ENCODE results near the gene ACSS2.
A peak's percentile ranks its signal among the peaks of the same experiment; 100 is the strongest.

The ACSS2 gene

GRCh38 chr20:34941226-34941625 lies 64.8 kb downstream of the ACSS2 start:
- Histone ChIP-seq H3K27me3 (ENCODE audit: control insufficient read depth in 1 of 2, insufficient read depth in 1 of 2, low read length in 2 of 2) (no peaks in the 10 kb centered on the region), H4K91ac (ENCODE audit: low read length) (no peak overlapping the region), H3K9ac (ENCODE audit: low read length) (no peak overlapping the region), H2BK5ac (ENCODE audit: low read depth, low read length, poor library complexity, severe bottlenecking) (no peak overlapping the region), H3K18ac (ENCODE audit: low read depth in 1 of 2, low read length in 2 of 2) (no peak overlapping the region), H2AFZ (ENCODE audit: low read depth, low read length) (no peak overlapping the region), H2BK15ac (ENCODE audit: low read depth, poor library complexity, severe bottlenecking) (no peak overlapping the region), H2AK5ac (ENCODE audit: low read length, severe bottlenecking) (no peak overlapping the region), H3K4me1 (ENCODE audit: control insufficient read depth, insufficient read depth, low read depth, low read length) (peaks cover 12% of the 10 kb centered on the region), H2BK12ac (ENCODE audit: low read length in 2 of 2) (no peak overlapping the region), H3K79me1 (replicated peaks; ENCODE audit: low read length, poor library complexity, severe bottlenecking) (peaks cover 16% of the 10 kb centered on the region), H3K23ac (ENCODE audit: low read length in 2 of 2) (no peak overlapping the region), H4K8ac (ENCODE audit: low read length) (no peak overlapping the region), H3K4me3 (ENCODE audit: insufficient read depth in 1 of 2, low read depth in 1 of 2, low read length in 2 of 2) (no peak overlapping the region), H3K4ac (ENCODE audit: low read depth in 1 of 2, low read length in 2 of 2) (no peak overlapping the region), H3K4me2 (ENCODE audit: low read length, poor library complexity, severe bottlenecking) (no peak overlapping the region), H2BK120ac (ENCODE audit: low read depth, low read length) (no peak overlapping the region), H3K36me3 (ENCODE audit: control insufficient read depth in 1 of 2, insufficient read depth in 2 of 2, low read depth in 1 of 2, low read length in 2 of 2) (peaks cover 36 to 86% of the 10 kb centered on the region in 2 experiments), H3K27ac (ENCODE audit: low read length, poor library complexity, severe bottlenecking) (peak overlapping the region; percentile 11), H3K14ac (ENCODE audit: low read length in 2 of 2) (no peak overlapping the region), H3K9me3 (ENCODE audit: control insufficient read depth, low read length) (no peaks in the 10 kb centered on the region)
- 100% methylated on average over 4 of the region's 4 CpGs for WGBS
- no peak for DNase-seq

- H3K4me1 ChIP-seq (ENCODE audit: control insufficient read depth, insufficient read depth, low read depth, low read length), result peaks cover 13% of the 10 kb centered on the region
- peaks cover 16% of the 10 kb centered on the region for H3K79me1 ChIP-seq (replicated peaks; ENCODE audit: low read length, poor library complexity, severe bottlenecking)
- no peak overlapping the region for H3K23ac ChIP-seq (ENCODE audit: low read length in 2 of 2)
- H3K4me3 ChIP-seq (ENCODE audit: insufficient read depth in 1 of 2, low read depth in 1 of 2, low read length in 2 of 2), result no peak overlapping the region
- 93% methylated on average over 9 of the region's 9 CpGs for WGBS
- H4K8ac ChIP-seq (ENCODE audit: low read length), result no peak overlapping the region
- no peak overlapping the region for H2BK120ac ChIP-seq (ENCODE audit: low read depth, low read length)
- H3K14ac ChIP-seq (ENCODE audit: low read length in 2 of 2), result no peak overlapping the region
- no peak overlapping the region for H2BK15ac ChIP-seq (ENCODE audit: low read depth, poor library complexity, severe bottlenecking)
- no peak overlapping the region for H2BK12ac ChIP-seq (ENCODE audit: low read length in 2 of 2)
- H4K91ac ChIP-seq (ENCODE audit: low read length), result no peak overlapping the region
- H3K4me2 ChIP-seq (ENCODE audit: low read length, poor library complexity, severe bottlenecking), result no peak overlapping the region
- H3K36me3 ChIP-seq (ENCODE audit: control insufficient read depth in 1 of 2, insufficient read depth in 2 of 2, low read depth in 1 of 2, low read length in 2 of 2), result peaks cover 31 to 83% of the 10 kb centered on the region in 2 experiments
- H3K18ac ChIP-seq (ENCODE audit: low read depth in 1 of 2, low read length in 2 of 2), result no peak overlapping the region
- no peak overlapping the region for H3K27ac ChIP-seq (ENCODE audit: low read length, poor library complexity, severe bottlenecking)
- H3K4ac ChIP-seq (ENCODE audit: low read depth in 1 of 2, low read length in 2 of 2), result no peak overlapping the region
- no peaks in the 10 kb centered on the region for H3K27me3 ChIP-seq (ENCODE audit: control insufficient read depth in 1 of 2, insufficient read depth in 1 of 2, low read length in 2 of 2)
- no peak for DNase-seq
- no peaks in the 10 kb centered on the region for H3K9me3 ChIP-seq (ENCODE audit: control insufficient read depth, low read length)
- H3K9ac ChIP-seq (ENCODE audit: low read length), result no peak overlapping the region
- no peak overlapping the region for H2AFZ ChIP-seq (ENCODE audit: low read depth, low read length)
- peak overlapping the region; percentile 91 for H2AK5ac ChIP-seq (ENCODE audit: low read length, severe bottlenecking)
- no peak overlapping the region for H2BK5ac ChIP-seq (ENCODE audit: low read depth, low read length, poor library complexity, severe bottlenecking)
Observed at GRCh38 chr20:34942301-34942700, 65.9 kb downstream of the ACSS2 start.

GRCh38 chr20:34943808-34944567 lies 67.6 kb downstream of the ACSS2 start:
- 81% methylated on average over 2 of the region's 2 CpGs for WGBS
- Histone ChIP-seq H4K8ac (ENCODE audit: low read length) (no peak overlapping the region), H3K4me3 (ENCODE audit: insufficient read depth in 1 of 2, low read depth in 1 of 2, low read length in 2 of 2) (no peak overlapping the region), H3K4me2 (ENCODE audit: low read length, poor library complexity, severe bottlenecking) (no peak overlapping the region), H2BK5ac (ENCODE audit: low read depth, low read length, poor library complexity, severe bottlenecking) (no peak overlapping the region), H3K4me1 (ENCODE audit: control insufficient read depth, insufficient read depth, low read depth, low read length) (peaks cover 13% of the 10 kb centered on the region), H3K9ac (ENCODE audit: low read length) (no peak overlapping the region), H3K9me3 (ENCODE audit: control insufficient read depth, low read length) (no peaks in the 10 kb centered on the region), H2AK5ac (ENCODE audit: low read length, severe bottlenecking) (peak overlapping the region; percentile 23), H3K27me3 (ENCODE audit: control insufficient read depth in 1 of 2, insufficient read depth in 1 of 2, low read length in 2 of 2) (no peaks in the 10 kb centered on the region), H3K36me3 (ENCODE audit: control insufficient read depth in 1 of 2, insufficient read depth in 2 of 2, low read depth in 1 of 2, low read length in 2 of 2) (peaks cover 20 to 74% of the 10 kb centered on the region in 2 experiments), H2BK12ac (ENCODE audit: low read length in 2 of 2) (no peak overlapping the region), H2AFZ (ENCODE audit: low read depth, low read length) (no peak overlapping the region), H3K4ac (ENCODE audit: low read depth in 1 of 2, low read length in 2 of 2) (no peak overlapping the region), H3K14ac (ENCODE audit: low read length in 2 of 2) (no peak overlapping the region), H3K23ac (ENCODE audit: low read length in 2 of 2) (no peak overlapping the region), H2BK120ac (ENCODE audit: low read depth, low read length) (no peak overlapping the region), H3K27ac (ENCODE audit: low read length, poor library complexity, severe bottlenecking) (no peak overlapping the region), H2BK15ac (ENCODE audit: low read depth, poor library complexity, severe bottlenecking) (no peak overlapping the region), H4K91ac (ENCODE audit: low read length) (no peak overlapping the region), H3K79me1 (replicated peaks; ENCODE audit: low read length, poor library complexity, severe bottlenecking) (peaks cover 10% of the 10 kb centered on the region), H3K18ac (ENCODE audit: low read depth in 1 of 2, low read length in 2 of 2) (no peak overlapping the region)
- DNase-seq, result no peak

GRCh38 chr20:34945315-34946077 lies 69.1 kb downstream of the ACSS2 start:
- H2BK15ac ChIP-seq (ENCODE audit: low read depth, poor library complexity, severe bottlenecking), result no peak overlapping the region
- no peak overlapping the region for H2BK12ac ChIP-seq (ENCODE audit: low read length in 2 of 2)
- peaks cover 16% of the 10 kb centered on the region for H3K4me1 ChIP-seq (ENCODE audit: control insufficient read depth, insufficient read depth, low read depth, low read length)
- H3K4me2 ChIP-seq (ENCODE audit: low read length, poor library complexity, severe bottlenecking), result no peak overlapping the region
- no peaks in the 10 kb centered on the region for H3K27me3 ChIP-seq (ENCODE audit: control insufficient read depth in 1 of 2, insufficient read depth in 1 of 2, low read length in 2 of 2)
- no peak overlapping the region for H2BK120ac ChIP-seq (ENCODE audit: low read depth, low read length)
- WGBS, result 95% methylated on average over 6 of the region's 7 CpGs
- H3K79me1 ChIP-seq (replicated peaks; ENCODE audit: low read length, poor library complexity, severe bottlenecking), result peaks cover 10% of the 10 kb centered on the region
- H3K18ac ChIP-seq (ENCODE audit: low read depth in 1 of 2, low read length in 2 of 2), result no peak overlapping the region
- peak overlapping the region; percentile 100 for H2AK5ac ChIP-seq (ENCODE audit: low read length, severe bottlenecking)
- no peaks in the 10 kb centered on the region for H3K9me3 ChIP-seq (ENCODE audit: control insufficient read depth, low read length)
- peaks cover 20 to 80% of the 10 kb centered on the region in 2 experiments for H3K36me3 ChIP-seq (ENCODE audit: control insufficient read depth in 1 of 2, insufficient read depth in 2 of 2, low read depth in 1 of 2, low read length in 2 of 2)
- no peak overlapping the region for H3K14ac ChIP-seq (ENCODE audit: low read length in 2 of 2)
- H2BK5ac ChIP-seq (ENCODE audit: low read depth, low read length, poor library complexity, severe bottlenecking), result peak overlapping the region; percentile 36
- H2AFZ ChIP-seq (ENCODE audit: low read depth, low read length), result no peak overlapping the region
- no peak overlapping the region for H3K23ac ChIP-seq (ENCODE audit: low read length in 2 of 2)
- H3K27ac ChIP-seq (ENCODE audit: low read length, poor library complexity, severe bottlenecking), result peak overlapping the region; percentile 98
- no peak for DNase-seq
- H4K8ac ChIP-seq (ENCODE audit: low read length), result peak overlapping the region; percentile 42
- no peak overlapping the region for H3K9ac ChIP-seq (ENCODE audit: low read length)
- H3K4me3 ChIP-seq (ENCODE audit: insufficient read depth in 1 of 2, low read depth in 1 of 2, low read length in 2 of 2), result no peak overlapping the region
- no peak overlapping the region for H4K91ac ChIP-seq (ENCODE audit: low read length)
- no peak overlapping the region for H3K4ac ChIP-seq (ENCODE audit: low read depth in 1 of 2, low read length in 2 of 2)
